ENCODE results near the gene RASA3. TPM values are rescaled to one million over a fixed set of nuclear protein-coding genes. Genes with fewer than 3 reads are reported as not detected.

Gene RASA3
- total RNA-seq, 1 experiment from 2014 or later: 9.1 TPM

- H4K20me1 ChIP-seq (ENCODE audit: low read length): no peaks in the 10 kb centered on the region
- no peaks in the 10 kb centered on the region for H3K27me3 ChIP-seq (ENCODE audit: low read length)
- no peak for DNase-seq
- intact Hi-C loops (cut with micrococcal nuclease): no loop called here
- ChIA-PET CTCF (no interaction called here), POLR2A (ENCODE audit: unreplicated experiment) (no interaction called here)
- H3K9me2 ChIP-seq (replicated peaks; ENCODE audit: low read length): no peaks in the 10 kb centered on the region
- ATAC-seq: no peak
- H2AFZ ChIP-seq (ENCODE audit: low read length): no peak overlapping the region
- H3F3A ChIP-seq (ENCODE audit: low read length, unreplicated experiment): peaks cover 3% of the 10 kb centered on the region
- no peak overlapping the region for H3K4me3 ChIP-seq (ENCODE audit: low read length)
- H3K9me3 ChIP-seq (ENCODE audit: low read length): no peaks in the 10 kb centered on the region
- H3K9ac ChIP-seq (ENCODE audit: low read length): no peak overlapping the region
- H3K4me2 ChIP-seq (ENCODE audit: low read length): no peak overlapping the region
- H3K27ac ChIP-seq (ENCODE audit: low read length): no peak overlapping the region
- no peaks in the 10 kb centered on the region for H3K4me1 ChIP-seq (ENCODE audit: insufficient read depth, low read length)
- H3K36me3 ChIP-seq (ENCODE audit: low read depth, low read length): no peaks in the 10 kb centered on the region
- no TSS peak for BruUV-seq (replicated peaks)
- TF ChIP-seq EZH2 (IDR thresholded peaks at IDR 0.05; ENCODE audit: low read length, unreplicated experiment) (no peak), CTCF (conservative IDR thresholded peaks at IDR 0.05; ENCODE audit: low read depth, low read length) (no peak), EZH2phosphoT487 (IDR thresholded peaks at IDR 0.05; ENCODE audit: borderline replicate concordance, low read length) (no peak)
- H3K79me2 ChIP-seq (ENCODE audit: low read length): 0 out of 2 replicates have a peak, but pooled peaks cover 4% of the 10 kb centered on the region
Measured at GRCh38 chr13:114097212-114097892, 35.1 kb downstream of the RASA3 start.

GRCh38 chr13:114096811-114097211, 35.6 kb downstream of the RASA3 start:
- Histone ChIP-seq H3K9me2 (replicated peaks; ENCODE audit: low read length) (no peaks in the 10 kb centered on the region), H3F3A (ENCODE audit: low read length, unreplicated experiment) (peaks cover 3% of the 10 kb centered on the region), H3K9ac (ENCODE audit: low read length) (no peak overlapping the region), H3K4me3 (ENCODE audit: low read length) (no peak overlapping the region), H3K4me1 (ENCODE audit: insufficient read depth, low read length) (no peaks in the 10 kb centered on the region), H2AFZ (ENCODE audit: low read length) (no peak overlapping the region), H3K27me3 (ENCODE audit: low read length) (no peaks in the 10 kb centered on the region), H3K4me2 (ENCODE audit: low read length) (no peak overlapping the region), H3K79me2 (ENCODE audit: low read length) (0 out of 2 replicates have a peak, but pooled peaks cover 4% of the 10 kb centered on the region), H3K9me3 (ENCODE audit: low read length) (no peaks in the 10 kb centered on the region), H3K27ac (ENCODE audit: low read length) (no peak overlapping the region), H3K36me3 (ENCODE audit: low read depth, low read length) (no peaks in the 10 kb centered on the region), H4K20me1 (ENCODE audit: low read length) (no peaks in the 10 kb centered on the region)
- no peak for TF ChIP-seq CTCF (conservative IDR thresholded peaks at IDR 0.05; ENCODE audit: low read depth, low read length)
- TF ChIP-seq EZH2 (IDR thresholded peaks at IDR 0.05; ENCODE audit: low read length, unreplicated experiment): no peak
- no peak for TF ChIP-seq EZH2phosphoT487 (IDR thresholded peaks at IDR 0.05; ENCODE audit: borderline replicate concordance, low read length)
- ChIA-PET POLR2A (ENCODE audit: unreplicated experiment) (no interaction called here), CTCF (no interaction called here)
- intact Hi-C loops (cut with micrococcal nuclease): no loop called here
- ATAC-seq (no peak), DNase-seq (no peak)
- no TSS peak for BruUV-seq (replicated peaks)

- no peak overlapping the region for H3K4me3 ChIP-seq (ENCODE audit: low read length)
- intact Hi-C loops (cut with micrococcal nuclease): no loop called here
- H3K9ac ChIP-seq (ENCODE audit: low read length): no peak overlapping the region
- no peak for TF ChIP-seq CTCF (conservative IDR thresholded peaks at IDR 0.05; ENCODE audit: low read depth, low read length)
- H3K9me2 ChIP-seq (replicated peaks; ENCODE audit: low read length): no peaks in the 10 kb centered on the region
- BruUV-seq (replicated peaks): no TSS peak
- H3K27me3 ChIP-seq (ENCODE audit: low read length): no peaks in the 10 kb centered on the region
- no peak for DNase-seq
- CTCF ChIA-PET: no interaction called here
- H3F3A ChIP-seq (ENCODE audit: low read length, unreplicated experiment): peaks cover 3% of the 10 kb centered on the region
- H3K9me3 ChIP-seq (ENCODE audit: low read length): no peaks in the 10 kb centered on the region
- no peak for ATAC-seq
- no peaks in the 10 kb centered on the region for H4K20me1 ChIP-seq (ENCODE audit: low read length)
- no peak overlapping the region for H3K27ac ChIP-seq (ENCODE audit: low read length)
- H3K79me2 ChIP-seq (ENCODE audit: low read length): 0 out of 2 replicates have a peak, but pooled peaks cover 4% of the 10 kb centered on the region
- POLR2A ChIA-PET (ENCODE audit: unreplicated experiment): no interaction called here
- H2AFZ ChIP-seq (ENCODE audit: low read length): no peak overlapping the region
- H3K4me2 ChIP-seq (ENCODE audit: low read length): no peak overlapping the region
- no peaks in the 10 kb centered on the region for H3K36me3 ChIP-seq (ENCODE audit: low read depth, low read length)
- H3K4me1 ChIP-seq (ENCODE audit: insufficient read depth, low read length): no peaks in the 10 kb centered on the region
Measured at GRCh38 chr13:114096031-114096485, 36.4 kb downstream of the RASA3 start.
